ENCODE measurements around the gene MAD2L2.
A peak's percentile ranks its signal among the peaks of the same experiment; 100 is the strongest.

The MAD2L2 gene

GRCh38 chr1:11650331-11650991, 30.5 kb downstream of the MAD2L2 start:
- H3K79me2 ChIP-seq (ENCODE audit: low read length): no peaks in the 10 kb centered on the region
- peak; percentile 91 for DNase-seq
- H3K36me3 ChIP-seq (replicated peaks; ENCODE audit: insufficient read depth, low read length): no peaks in the 10 kb centered on the region
- no peak overlapping the region for H3K27ac ChIP-seq (ENCODE audit: low read length)
- H3K9me2 ChIP-seq (replicated peaks; ENCODE audit: insufficient read depth, low read length): no peaks in the 10 kb centered on the region
- no peaks in the 10 kb centered on the region for H4K20me1 ChIP-seq (ENCODE audit: insufficient read depth, low read length)
- no peaks in the 10 kb centered on the region; the same call in 1 of the 2 replicates for H3F3A ChIP-seq (ENCODE audit: insufficient read depth, low read length)
- no peaks in the 10 kb centered on the region for H3K9me3 ChIP-seq (replicated peaks; ENCODE audit: insufficient read depth, low read length)
- peak overlapping the region; percentile 93 for H3K4me2 ChIP-seq (ENCODE audit: low read depth, low read length)
- peak overlapping the region; percentile 57 for H3K4me3 ChIP-seq (ENCODE audit: low read length)
- no peaks in the 10 kb centered on the region; the same call in 1 of the 2 replicates for H3K27me3 ChIP-seq (replicated peaks; ENCODE audit: insufficient read depth, low read length)
- H2AFZ ChIP-seq (ENCODE audit: low read length): peak overlapping the region; percentile 84
- peak overlapping the region; percentile 43; the same call in 1 of the 2 replicates for H3K9ac ChIP-seq (ENCODE audit: low read length)
- peaks cover 15% of the 10 kb centered on the region for H3K4me1 ChIP-seq (ENCODE audit: low read length)
- peak; percentile 90 for TF ChIP-seq CTCF (IDR thresholded peaks at IDR 0.05; ENCODE audit: low read length)
- no peak for TF ChIP-seq EZH2 (optimal IDR thresholded peaks at IDR 0.05; ENCODE audit: low read depth, low read length)

GRCh38 chr1:11649624-11650330, 31.2 kb downstream of the MAD2L2 start:
- H3F3A ChIP-seq (ENCODE audit: insufficient read depth, low read length): no peaks in the 10 kb centered on the region; the same call in 1 of the 2 replicates
- no peaks in the 10 kb centered on the region; the same call in 1 of the 2 replicates for H3K27me3 ChIP-seq (replicated peaks; ENCODE audit: insufficient read depth, low read length)
- TF ChIP-seq EZH2phosphoT487 (IDR thresholded peaks at IDR 0.05; ENCODE audit: low read length): no peak
- no peak for TF ChIP-seq EZH2 (optimal IDR thresholded peaks at IDR 0.05; ENCODE audit: low read depth, low read length)
- no peak for TF ChIP-seq CTCF (IDR thresholded peaks at IDR 0.05; ENCODE audit: low read length)
- H3K4me3 ChIP-seq (ENCODE audit: low read length): peak overlapping the region; percentile 57; the same call in 1 of the 2 replicates
- H3K27ac ChIP-seq (ENCODE audit: low read length): no peak overlapping the region
- no peaks in the 10 kb centered on the region for H3K36me3 ChIP-seq (replicated peaks; ENCODE audit: insufficient read depth, low read length)
- H3K4me1 ChIP-seq (ENCODE audit: low read length): peaks cover 15% of the 10 kb centered on the region
- peak overlapping the region; percentile 84; the same call in 1 of the 2 replicates for H2AFZ ChIP-seq (ENCODE audit: low read length)
- H3K4me2 ChIP-seq (ENCODE audit: low read depth, low read length): peak overlapping the region; percentile 93; the same call in 1 of the 2 replicates
- no peak for DNase-seq
- H3K9me3 ChIP-seq (replicated peaks; ENCODE audit: insufficient read depth, low read length): no peaks in the 10 kb centered on the region
- no peak overlapping the region for H3K9ac ChIP-seq (ENCODE audit: low read length)
- H4K20me1 ChIP-seq (ENCODE audit: insufficient read depth, low read length): no peaks in the 10 kb centered on the region
- H3K9me2 ChIP-seq (replicated peaks; ENCODE audit: insufficient read depth, low read length): no peaks in the 10 kb centered on the region
- H3K79me2 ChIP-seq (ENCODE audit: low read length): no peaks in the 10 kb centered on the region

- Histone ChIP-seq H4K20me1 (ENCODE audit: insufficient read depth, low read length) (no peaks in the 10 kb centered on the region), H2AFZ (ENCODE audit: low read length) (no peak overlapping the region), H3K27me3 (replicated peaks; ENCODE audit: insufficient read depth, low read length) (no peaks in the 10 kb centered on the region; the same call in 1 of the 2 replicates), H3K36me3 (replicated peaks; ENCODE audit: insufficient read depth, low read length) (no peaks in the 10 kb centered on the region), H3K4me1 (ENCODE audit: low read length) (peaks cover 15% of the 10 kb centered on the region), H3K27ac (ENCODE audit: low read length) (no peak overlapping the region), H3K4me3 (ENCODE audit: low read length) (no peak overlapping the region), H3K79me2 (ENCODE audit: low read length) (no peaks in the 10 kb centered on the region), H3K4me2 (ENCODE audit: low read depth, low read length) (no peak overlapping the region), H3K9ac (ENCODE audit: low read length) (no peak overlapping the region), H3K9me2 (replicated peaks; ENCODE audit: insufficient read depth, low read length) (no peaks in the 10 kb centered on the region), H3F3A (ENCODE audit: insufficient read depth, low read length) (no peaks in the 10 kb centered on the region; the same call in 1 of the 2 replicates), H3K9me3 (replicated peaks; ENCODE audit: insufficient read depth, low read length) (no peaks in the 10 kb centered on the region)
- TF ChIP-seq EZH2 (optimal IDR thresholded peaks at IDR 0.05; ENCODE audit: low read depth, low read length): no peak
- no peak for TF ChIP-seq EZH2phosphoT487 (IDR thresholded peaks at IDR 0.05; ENCODE audit: low read length)
- no peak for TF ChIP-seq CTCF (IDR thresholded peaks at IDR 0.05; ENCODE audit: low read length)
- no peak for DNase-seq
Measured at GRCh38 chr1:11649237-11649623, 31.7 kb downstream of the MAD2L2 start.

All from MM.1S (cell line).